ENCODE results near the gene MED13L.

DNA sequence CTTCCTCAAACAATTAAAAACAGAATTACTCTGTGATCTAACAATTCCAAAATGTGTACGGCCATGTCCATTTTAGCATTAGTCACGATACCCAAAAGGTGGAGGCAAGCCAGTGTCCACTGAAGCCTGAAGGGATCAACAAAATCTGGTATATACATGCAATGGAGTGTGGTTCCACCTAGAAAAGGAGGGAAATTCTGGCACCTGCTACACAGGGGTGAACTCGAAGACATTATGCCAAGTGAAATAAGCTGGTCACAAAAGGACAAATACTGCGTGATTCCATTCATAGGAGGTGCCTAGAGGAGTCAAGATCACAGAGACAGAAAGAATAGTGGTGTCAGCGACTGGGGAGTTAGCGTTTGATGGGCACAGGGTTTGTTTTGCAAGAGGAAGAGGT is 331.4 kb downstream of the MED13L start:
- TF ChIP-seq, protein P1, sequence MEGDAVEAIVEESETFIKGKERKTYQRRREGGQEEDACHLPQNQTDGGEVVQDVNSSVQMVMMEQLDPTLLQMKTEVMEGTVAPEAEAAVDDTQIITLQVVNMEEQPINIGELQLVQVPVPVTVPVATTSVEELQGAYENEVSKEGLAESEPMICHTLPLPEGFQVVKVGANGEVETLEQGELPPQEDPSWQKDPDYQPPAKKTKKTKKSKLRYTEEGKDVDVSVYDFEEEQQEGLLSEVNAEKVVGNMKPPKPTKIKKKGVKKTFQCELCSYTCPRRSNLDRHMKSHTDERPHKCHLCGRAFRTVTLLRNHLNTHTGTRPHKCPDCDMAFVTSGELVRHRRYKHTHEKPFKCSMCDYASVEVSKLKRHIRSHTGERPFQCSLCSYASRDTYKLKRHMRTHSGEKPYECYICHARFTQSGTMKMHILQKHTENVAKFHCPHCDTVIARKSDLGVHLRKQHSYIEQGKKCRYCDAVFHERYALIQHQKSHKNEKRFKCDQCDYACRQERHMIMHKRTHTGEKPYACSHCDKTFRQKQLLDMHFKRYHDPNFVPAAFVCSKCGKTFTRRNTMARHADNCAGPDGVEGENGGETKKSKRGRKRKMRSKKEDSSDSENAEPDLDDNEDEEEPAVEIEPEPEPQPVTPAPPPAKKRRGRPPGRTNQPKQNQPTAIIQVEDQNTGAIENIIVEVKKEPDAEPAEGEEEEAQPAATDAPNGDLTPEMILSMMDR (IDR thresholded peaks at IDR 0.05) = no peak
- TF ChIP-seq POLR2A (IDR thresholded peaks at IDR 0.05) = no peak
- TF ChIP-seq POLR2AphosphoS5 (IDR thresholded peaks at IDR 0.05) = no peak

All from breast epithelium (tissue), 3 donors.